Endothelial cell of umbilical vein (primary cell): ENCODE measurements around the gene PLAAT3.

Experiments
- EZH2 ChIP-seq: IDR thresholded peaks from 2 replicates; pipeline ENCODE4 v1.6.1; 2012; ENCODE audit warnings: borderline replicate concordance, low read depth, mild to moderate bottlenecking, moderate library complexity, low read length, inconsistent platforms; ENCODE audit not compliant: severe bottlenecking
- MAX ChIP-seq: IDR thresholded peaks from 2 replicates; pipeline ENCODE4 v1.6.1; 2011; ENCODE audit not compliant: insufficient read depth, insufficient read length
- MYC ChIP-seq: IDR thresholded peaks from one replicate; pipeline ENCODE4 v1.6.1; 2011; ENCODE audit warnings: mild to moderate bottlenecking, low read depth, low read length
- POLR2A ChIP-seq: IDR thresholded peaks from 2 replicates; pipeline ENCODE4 v1.6.1; 2012; ENCODE audit warnings: low read depth, mild to moderate bottlenecking, control low read depth, low read length
- POLR2AphosphoS5 ChIP-seq: IDR thresholded peaks from 2 replicates; pipeline ENCODE4 v1.6.1; 2012; ENCODE audit warnings: low read depth, mild to moderate bottlenecking, control low read depth, low read length, moderate library complexity; ENCODE audit not compliant: insufficient read depth
- TF ChIP-seq, protein P1 (sequence below), 2 donors: IDR thresholded peaks; 1 replicate in 1 of 2; 2 replicates in 1 of 2; pipeline ENCODE4 v1.5.1; 2011; ENCODE audit warnings: low read length in 2 of 2, mild to moderate bottlenecking in 2 of 2, moderate library complexity in 2 of 2, control low read depth in 1 of 2, inconsistent platforms in 1 of 2, low read depth in 1 of 2; ENCODE audit not compliant: insufficient read depth in 1 of 2; ENCODE audit errors: extremely low read depth in 1 of 2

DNA sequence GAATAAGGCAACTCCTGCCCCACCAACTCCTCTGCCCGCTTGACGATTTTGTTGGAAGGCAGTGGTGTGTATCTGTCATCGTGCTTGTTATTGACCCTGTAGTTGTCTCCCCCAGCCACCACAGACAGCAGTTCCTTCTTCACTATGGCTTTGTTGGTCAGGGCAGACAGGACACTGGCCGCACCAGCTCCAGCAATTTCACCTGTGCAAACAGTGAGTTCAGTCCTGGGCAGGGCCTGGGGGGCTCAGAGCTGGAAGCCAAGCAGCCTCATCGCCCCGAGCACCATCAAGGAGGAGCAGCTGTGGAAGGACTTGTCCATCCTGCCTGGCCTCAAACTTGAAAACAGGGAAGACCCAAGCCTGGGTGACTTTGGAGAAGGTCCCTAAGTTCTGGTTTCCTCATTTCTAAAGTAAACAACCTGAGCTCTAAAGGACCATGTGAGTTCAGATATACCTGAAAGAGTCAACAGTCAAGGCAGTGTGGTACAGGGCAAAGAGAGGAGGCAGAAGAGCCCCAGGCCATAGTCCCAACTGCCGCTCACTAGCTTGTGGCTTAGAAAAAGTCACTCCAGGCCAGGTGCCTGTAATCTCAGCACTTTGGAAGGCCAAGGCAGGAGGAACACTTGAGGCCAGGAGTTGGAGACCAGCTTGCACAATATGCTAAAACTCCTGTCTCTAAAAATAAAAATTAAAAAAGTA is 55.6 kb downstream of the PLAAT3 start:
- no peak for TF ChIP-seq POLR2A
- TF ChIP-seq, protein P1, sequence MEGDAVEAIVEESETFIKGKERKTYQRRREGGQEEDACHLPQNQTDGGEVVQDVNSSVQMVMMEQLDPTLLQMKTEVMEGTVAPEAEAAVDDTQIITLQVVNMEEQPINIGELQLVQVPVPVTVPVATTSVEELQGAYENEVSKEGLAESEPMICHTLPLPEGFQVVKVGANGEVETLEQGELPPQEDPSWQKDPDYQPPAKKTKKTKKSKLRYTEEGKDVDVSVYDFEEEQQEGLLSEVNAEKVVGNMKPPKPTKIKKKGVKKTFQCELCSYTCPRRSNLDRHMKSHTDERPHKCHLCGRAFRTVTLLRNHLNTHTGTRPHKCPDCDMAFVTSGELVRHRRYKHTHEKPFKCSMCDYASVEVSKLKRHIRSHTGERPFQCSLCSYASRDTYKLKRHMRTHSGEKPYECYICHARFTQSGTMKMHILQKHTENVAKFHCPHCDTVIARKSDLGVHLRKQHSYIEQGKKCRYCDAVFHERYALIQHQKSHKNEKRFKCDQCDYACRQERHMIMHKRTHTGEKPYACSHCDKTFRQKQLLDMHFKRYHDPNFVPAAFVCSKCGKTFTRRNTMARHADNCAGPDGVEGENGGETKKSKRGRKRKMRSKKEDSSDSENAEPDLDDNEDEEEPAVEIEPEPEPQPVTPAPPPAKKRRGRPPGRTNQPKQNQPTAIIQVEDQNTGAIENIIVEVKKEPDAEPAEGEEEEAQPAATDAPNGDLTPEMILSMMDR (IDR thresholded peaks at IDR 0.05; ENCODE audit: extremely low read depth in 1 of 2, insufficient read depth in 1 of 2, low read depth in 1 of 2, low read length in 2 of 2), result no peak
- no peak for TF ChIP-seq EZH2
- no peak for TF ChIP-seq POLR2AphosphoS5
- no peak for TF ChIP-seq MAX
- TF ChIP-seq MYC, result no peak
